Activated CD8-positive, alpha-beta memory T cell treated with anti-CD3 and anti-CD28 coated beads, Interleukin-2, amount 10 ng/mL, durations not matched to agents 7 days and 5 days (primary cell): ENCODE results near the gene PLCL2. TPM values are rescaled to one million over a fixed set of nuclear protein-coding genes. Genes with fewer than 3 reads are reported as not detected.

Experiments used
- ATAC-seq: fragments of 150-1000 bp; cut with Tn5 transposase; one replicate; pipeline ENCODE4 v1.10.0; 2021; ENCODE audit warnings: moderate library complexity
- CTCF ChIA-PET: fragments of 350-600 bp; sonication (Branson Sonifier 250); formaldehyde crosslinking; loops from one replicate; lab custom pipeline; 2021; ENCODE audit warnings: antibody characterized with exemption; lab: Charles Lee
- DNase-seq: peaks from one replicate; pipeline ENCODE4 v3.0.0-alpha.2; 2020
- H3K27ac Mint-ChIP-seq: one replicate; pipeline ENCODE4 v1.8.0; 2021; ENCODE audit warnings: mild to moderate bottlenecking, mixed read lengths
- H3K27me3 Mint-ChIP-seq: one replicate; pipeline ENCODE4 v1.8.0; 2021; ENCODE audit warnings: mixed read lengths
- H3K36me3 Mint-ChIP-seq: one replicate; pipeline ENCODE4 v1.8.0; 2021; ENCODE audit warnings: mild to moderate bottlenecking, mixed read lengths
- H3K4me1 Mint-ChIP-seq: one replicate; pipeline ENCODE4 v1.8.0; 2021; ENCODE audit warnings: mixed read lengths
- H3K4me3 Mint-ChIP-seq: one replicate; pipeline ENCODE4 v1.8.0; 2021; ENCODE audit warnings: mild to moderate bottlenecking, moderate library complexity, mixed read lengths
- H3K9me3 Mint-ChIP-seq: one replicate; pipeline ENCODE4 v1.8.0; 2022; ENCODE audit warnings: low read depth, mixed read lengths
- total RNA-seq, 2 experiments: library from RNA; stranded (reverse); gene quantifications; one replicate each; pipeline ENCODE4 v1.2.3, GENCODE V29; 2021

PLCL2 gene
- total RNA-seq, 2 experiments from 2014 or later = 24.4 to 36.8 TPM

- no peak overlapping the region for H3K4me3 Mint-ChIP-seq
- no peaks in the 10 kb centered on the region for H3K27me3 Mint-ChIP-seq
- CTCF ChIA-PET = interaction anchor here (1.1 kb wide), 1 partner anchor 12 kb away, joined by 3 read pairs; no protein-coding TSS in a partner anchor
- DNase-seq (no peak), ATAC-seq (no peak)
- H3K4me1 Mint-ChIP-seq = peaks cover 40% of the 10 kb centered on the region
- no peaks in the 10 kb centered on the region for H3K9me3 Mint-ChIP-seq
- no peak overlapping the region for H3K27ac Mint-ChIP-seq
- H3K36me3 Mint-ChIP-seq = peaks cover 17% of the 10 kb centered on the region
These were observed 143.6 kb downstream of the PLCL2 start for GRCh38 chr3:17028363-17028762.

GRCh38 chr3:17030438-17030837 lies 145.7 kb downstream of the PLCL2 start:
- Mint-ChIP-seq H3K27ac (no peak overlapping the region), H3K9me3 (no peaks in the 10 kb centered on the region), H3K27me3 (no peaks in the 10 kb centered on the region), H3K36me3 (peaks cover 4% of the 10 kb centered on the region), H3K4me3 (no peak overlapping the region), H3K4me1 (peaks cover 46% of the 10 kb centered on the region)
- DNase-seq (no peak), ATAC-seq (no peak)
- CTCF ChIA-PET = no interaction called here

- DNase-seq (no peak), ATAC-seq (no peak)
- Mint-ChIP-seq H3K27ac (no peak overlapping the region), H3K9me3 (no peaks in the 10 kb centered on the region), H3K4me3 (no peak overlapping the region), H3K27me3 (no peaks in the 10 kb centered on the region), H3K36me3 (peaks cover 4% of the 10 kb centered on the region), H3K4me1 (peaks cover 45% of the 10 kb centered on the region)
- CTCF ChIA-PET = interaction anchor here (1.2 kb wide), 1 partner anchor 202 kb away, joined by 3 read pairs; no protein-coding TSS in a partner anchor
These were observed 146.3 kb downstream of the PLCL2 start for GRCh38 chr3:17030956-17031652.

- CTCF ChIA-PET = interaction anchor here (0.9 to 1.6 kb wide), 2 partner anchors 148 to 183 kb away, joined by 3 to 7 read pairs; partner anchors contain the start of gene PLCL2
- peaks cover 4% of the 10 kb centered on the region for H3K36me3 Mint-ChIP-seq
- no peak overlapping the region for H3K27ac Mint-ChIP-seq
- H3K4me3 Mint-ChIP-seq = no peak overlapping the region
- H3K4me1 Mint-ChIP-seq = peaks cover 44% of the 10 kb centered on the region
- ATAC-seq = no peak
- no peak for DNase-seq
- H3K27me3 Mint-ChIP-seq = no peaks in the 10 kb centered on the region
- H3K9me3 Mint-ChIP-seq = no peaks in the 10 kb centered on the region
These were observed 147.8 kb downstream of the PLCL2 start for GRCh38 chr3:17032407-17033034.

- CTCF ChIA-PET = interaction anchor here (1.6 kb wide), 1 partner anchor 149 kb away, joined by 7 read pairs; the partner anchor contains the start of gene PLCL2
- ATAC-seq (no peak), DNase-seq (no peak)
- Mint-ChIP-seq H3K36me3 (peaks cover 3% of the 10 kb centered on the region), H3K27ac (peak overlapping the region; percentile 13), H3K4me1 (peaks cover 42% of the 10 kb centered on the region), H3K9me3 (no peaks in the 10 kb centered on the region), H3K27me3 (no peaks in the 10 kb centered on the region), H3K4me3 (no peak overlapping the region)
These were observed 148.9 kb downstream of the PLCL2 start for GRCh38 chr3:17033516-17034168.

GRCh38 chr3:17035033-17035432 lies 150.3 kb downstream of the PLCL2 start:
- Mint-ChIP-seq H3K4me3 (no peak overlapping the region), H3K36me3 (peaks cover 4% of the 10 kb centered on the region), H3K4me1 (peaks cover 50% of the 10 kb centered on the region), H3K27ac (no peak overlapping the region), H3K27me3 (no peaks in the 10 kb centered on the region), H3K9me3 (no peaks in the 10 kb centered on the region)
- ATAC-seq (no peak), DNase-seq (no peak)
- CTCF ChIA-PET = no interaction called here

- CTCF ChIA-PET = no interaction called here
- no peaks in the 10 kb centered on the region for H3K9me3 Mint-ChIP-seq
- peaks cover 43% of the 10 kb centered on the region for H3K4me1 Mint-ChIP-seq
- DNase-seq (no peak), ATAC-seq (no peak)
- no peak overlapping the region for H3K4me3 Mint-ChIP-seq
- H3K27ac Mint-ChIP-seq = no peak overlapping the region
- no peaks in the 10 kb centered on the region for H3K27me3 Mint-ChIP-seq
- peaks cover 4% of the 10 kb centered on the region for H3K36me3 Mint-ChIP-seq
These were observed 151.2 kb downstream of the PLCL2 start for GRCh38 chr3:17035966-17036365.

GRCh38 chr3:17038141-17038540 lies 153.4 kb downstream of the PLCL2 start:
- ATAC-seq (no peak), DNase-seq (no peak)
- Mint-ChIP-seq H3K4me3 (no peak overlapping the region), H3K9me3 (no peaks in the 10 kb centered on the region), H3K36me3 (peaks cover 8% of the 10 kb centered on the region), H3K27me3 (no peaks in the 10 kb centered on the region), H3K27ac (no peak overlapping the region), H3K4me1 (peaks cover 31% of the 10 kb centered on the region)
- CTCF ChIA-PET = no interaction called here

- H3K4me3 Mint-ChIP-seq = no peak overlapping the region
- H3K9me3 Mint-ChIP-seq = no peaks in the 10 kb centered on the region
- H3K27me3 Mint-ChIP-seq = no peaks in the 10 kb centered on the region
- no peak for DNase-seq
- no peak for ATAC-seq
- H3K27ac Mint-ChIP-seq = no peak overlapping the region
- H3K36me3 Mint-ChIP-seq = peaks cover 13% of the 10 kb centered on the region
- H3K4me1 Mint-ChIP-seq = peaks cover 26% of the 10 kb centered on the region
- CTCF ChIA-PET = interaction anchor here (0.7 to 1.3 kb wide), 2 partner anchors 10 to 13 kb away, joined by 3 to 4 read pairs; no protein-coding TSS in a partner anchor
These were observed 154.3 kb downstream of the PLCL2 start for GRCh38 chr3:17038900-17039553.

GRCh38 chr3:17039594-17039993 lies 154.8 kb downstream of the PLCL2 start:
- CTCF ChIA-PET = interaction anchor here (0.7 to 1.3 kb wide), 2 partner anchors 10 to 14 kb away, joined by 3 to 4 read pairs; no protein-coding TSS in a partner anchor
- H3K4me1 Mint-ChIP-seq = peaks cover 27% of the 10 kb centered on the region
- no peak overlapping the region for H3K4me3 Mint-ChIP-seq
- H3K36me3 Mint-ChIP-seq = peaks cover 16% of the 10 kb centered on the region
- H3K27ac Mint-ChIP-seq = no peak overlapping the region
- no peaks in the 10 kb centered on the region for H3K27me3 Mint-ChIP-seq
- no peak for DNase-seq
- H3K9me3 Mint-ChIP-seq = no peaks in the 10 kb centered on the region
- peak; percentile 27 for ATAC-seq

- no peak for ATAC-seq
- H3K36me3 Mint-ChIP-seq = peaks cover 21% of the 10 kb centered on the region
- H3K27ac Mint-ChIP-seq = no peak overlapping the region
- no peak for DNase-seq
- H3K4me3 Mint-ChIP-seq = no peak overlapping the region
- no peaks in the 10 kb centered on the region for H3K27me3 Mint-ChIP-seq
- CTCF ChIA-PET = interaction anchor here (1.0 to 1.2 kb wide), 2 partner anchors 12 to 111 kb away, joined by 3 to 4 read pairs; no protein-coding TSS in a partner anchor
- H3K4me1 Mint-ChIP-seq = peaks cover 28% of the 10 kb centered on the region
- no peaks in the 10 kb centered on the region for H3K9me3 Mint-ChIP-seq
These were observed 155.7 kb downstream of the PLCL2 start for GRCh38 chr3:17040322-17040989.

GRCh38 chr3:17040990-17041377 lies 156.2 kb downstream of the PLCL2 start:
- H3K4me1 Mint-ChIP-seq = peaks cover 33% of the 10 kb centered on the region
- CTCF ChIA-PET = interaction anchor here (1.0 to 1.2 kb wide), 2 partner anchors 12 to 111 kb away, joined by 3 to 4 read pairs; no protein-coding TSS in a partner anchor
- no peaks in the 10 kb centered on the region for H3K9me3 Mint-ChIP-seq
- H3K27ac Mint-ChIP-seq = no peak overlapping the region
- no peak overlapping the region for H3K4me3 Mint-ChIP-seq
- H3K36me3 Mint-ChIP-seq = peaks cover 27% of the 10 kb centered on the region
- no peak for DNase-seq
- no peaks in the 10 kb centered on the region for H3K27me3 Mint-ChIP-seq
- no peak for ATAC-seq
